ENCODE data around the gene ACP2.

GRCh38 chr11:47202576-47202975 lies 46.0 kb downstream of the ACP2 start:
- TF ChIP-seq CTCF (IDR thresholded peaks at IDR 0.05) (no peak), POLR2A (IDR thresholded peaks at IDR 0.05) (no peak)
